Gastrocnemius medialis (tissue), 4 donors: ENCODE results near the gene ERCC8. TPM values are rescaled to one million over a fixed set of nuclear protein-coding genes. Genes with fewer than 3 reads are reported as not detected.
A peak's percentile ranks its signal among the peaks of the same experiment; 100 is the strongest.

Source experiments
- ATAC-seq, 2 donors: fragments of 150-250 bp; one replicate each; pipeline ENCODE4 v1.9.1; 2016
- DNase-seq, 2 donors: peaks; one replicate each; pipeline ENCODE4 v3.0.0-alpha.2; 2019
- H3K27ac ChIP-seq, 4 donors: fragments of 200-600 bp; sonication (generic); 1 replicate in 1 of 4; 2 replicates in 3 of 4; pipeline ENCODE4 v1.5.1; 2016 to 2018; ENCODE audit warnings: mild to moderate bottlenecking in 2 of 4, moderate library complexity in 1 of 4
- H3K27me3 ChIP-seq, 3 donors: fragments of 200-600 bp; sonication (generic) in 2 of 3; 1 replicate in 1 of 3; 2 replicates in 2 of 3; pipeline versions ENCODE4 v1.5.1 to v1.6.0; 2016 to 2019; ENCODE audit warnings: mild to moderate bottlenecking in 1 of 3, moderate library complexity in 1 of 3
- H3K36me3 ChIP-seq, 2 donors: fragments of 200-600 bp; sonication (generic) in 1 of 2; one replicate each; pipeline ENCODE4 v1.5.1; 2017 to 2018
- H3K4me1 ChIP-seq, 2 donors: fragments of 200-600 bp; sonication (generic) in 1 of 2; one replicate each; pipeline ENCODE4 v1.5.1; 2016 to 2017; ENCODE audit warnings: mild to moderate bottlenecking in 2 of 2
- H3K4me3 ChIP-seq, 4 donors: fragments of 200-600 bp; sonication (generic) in 3 of 4; 1 replicate in 1 of 4; 2 replicates in 3 of 4; pipeline ENCODE4 v1.5.1; 2016 to 2019; ENCODE audit warnings: mild to moderate bottlenecking in 2 of 4
- H3K9me3 ChIP-seq, 3 donors: fragments of 200-600 bp; sonication (generic) in 2 of 3; 1 replicate in 1 of 3; 2 replicates in 2 of 3; pipeline ENCODE4 v1.5.1; 2016 to 2019
- CTCF ChIP-seq, 5 experiments: fragments of 450-650 bp in 3 of 5; fragments of 200-600 bp in 2 of 5; sonication (generic) in 2 of 5; IDR thresholded peaks in 4 of 5; conservative IDR thresholded peaks in 1 of 5; 1 replicate in 4 of 5; 2 replicates in 1 of 5; pipeline ENCODE4 v1.5.1; 2016 to 2019; ENCODE audit warnings: antibody characterized with exemption in 5 of 5, mild to moderate bottlenecking in 3 of 5, moderate library complexity in 3 of 5
- POLR2A ChIP-seq, 2 donors: fragments of 450-650 bp; IDR thresholded peaks; one replicate each; pipeline ENCODE4 v1.6.1; 2017; ENCODE audit warnings: antibody characterized with exemption in 2 of 2, mild to moderate bottlenecking in 2 of 2, moderate library complexity in 2 of 2
- in situ Hi-C, 4 donors: fragments of 200-750 bp; cut with MboI; loops; one replicate each; pipeline versions ENCODE4 v1.15.0 to v1.8.0; 2017; ENCODE audit warnings: low sequenced_read_pairs in 4 of 4
- intact Hi-C: fragments of 100-400 bp; cut with DNase I; formaldehyde crosslinking; loops from one replicate; pipeline ENCODE4 v1.15.1; 2023; ENCODE audit warnings: low total_unique reads
- total RNA-seq, 4 donors: library from RNA; depleted of rRNA; stranded (reverse); fragments of >200 nt; gene quantifications; one replicate each; pipeline versions ENCODE4 v1.1.0 to v1.2.3, GENCODE V29; 2016

The ERCC8 gene
- total RNA-seq, 4 donors from 2014 or later: 4.8 to 7.3 (median 5.6) TPM

GRCh38 chr5:60852317-60852716, 92.6 kb downstream of the ERCC8 start:
- DNase-seq (no peak), ATAC-seq (no peak)
- no peak for TF ChIP-seq POLR2A (IDR thresholded peaks at IDR 0.05)
- TF ChIP-seq CTCF (IDR thresholded peaks at IDR 0.05 in 4 of 5, conservative IDR thresholded peaks at IDR 0.05 in 1 of 5): no peak
- in situ Hi-C loops: no loop called here
- Histone ChIP-seq H3K4me3 (no peak overlapping the region), H3K4me1 (no peaks in the 10 kb centered on the region), H3K27ac (no peak overlapping the region), H3K36me3 (no peaks in the 10 kb centered on the region), H3K27me3 (no peaks in the 10 kb centered on the region), H3K9me3 (no peaks in the 10 kb centered on the region)
- intact Hi-C loops: no loop called here

- Histone ChIP-seq H3K9me3 (no peaks in the 10 kb centered on the region), H3K27ac (no peak overlapping the region), H3K4me3 (no peak overlapping the region), H3K4me1 (no peaks in the 10 kb centered on the region), H3K27me3 (no peaks in the 10 kb centered on the region), H3K36me3 (no peaks in the 10 kb centered on the region)
- DNase-seq: no peak
- in situ Hi-C loops (no loop called here), intact Hi-C loops (no loop called here)
- ATAC-seq: no peak
- no peak for TF ChIP-seq POLR2A (IDR thresholded peaks at IDR 0.05)
- no peak for TF ChIP-seq CTCF (IDR thresholded peaks at IDR 0.05 in 4 of 5, conservative IDR thresholded peaks at IDR 0.05 in 1 of 5)
These were observed 93.2 kb downstream of the ERCC8 start for GRCh38 chr5:60851626-60852025.

GRCh38 chr5:60846298-60846697, 98.6 kb downstream of the ERCC8 start:
- intact Hi-C loops (no loop called here), in situ Hi-C loops (no loop called here)
- Histone ChIP-seq H3K27ac (no peak overlapping the region), H3K4me3 (no peak overlapping the region), H3K27me3 (peaks cover 22 to 37% (median 25%) of the 10 kb centered on the region in 3 donors), H3K4me1 (peaks cover 8 to 10% of the 10 kb centered on the region in 2 donors), H3K9me3 (no peaks in the 10 kb centered on the region), H3K36me3 (no peaks in the 10 kb centered on the region)
- no peak for ATAC-seq
- no peak for DNase-seq
- no peak for TF ChIP-seq CTCF (IDR thresholded peaks at IDR 0.05 in 4 of 5, conservative IDR thresholded peaks at IDR 0.05 in 1 of 5)
- no peak for TF ChIP-seq POLR2A (IDR thresholded peaks at IDR 0.05)

- intact Hi-C loops: no loop called here
- no peak for ATAC-seq
- H3K36me3 ChIP-seq: no peaks in the 10 kb centered on the region
These were observed 100.6 kb downstream of the ERCC8 start, which contains the start of gene ELOVL7 for GRCh38 chr5:60843936-60844905. ELOVL7 (minus strand) TSS chr5:60844269; CDS start chr5:60787397, 56,872 bp downstream.

More at GRCh38 chr5:60843936-60844905, 100.6 kb downstream of the ERCC8 start, which contains the start of gene ELOVL7:
- Histone ChIP-seq H3K27me3 (peaks cover 26 to 41% (median 27%) of the 10 kb centered on the region in 3 donors), H3K27ac (no peak within 1 kb of the TSS), H3K4me3 (peak within 1 kb of the TSS; percentile 52 to 56 (median 55)), H3K9me3 (no peaks in the 10 kb centered on the region), H3K4me1 (peaks cover 8 to 10% of the 10 kb centered on the region in 2 donors)
- DNase-seq: no peak
- TF ChIP-seq CTCF (IDR thresholded peaks at IDR 0.05 in 4 of 5, conservative IDR thresholded peaks at IDR 0.05 in 1 of 5): no peak
- TF ChIP-seq POLR2A (IDR thresholded peaks at IDR 0.05): peak in 1 of 2 donors; percentile 24
- in situ Hi-C loops: no loop called here
